ENCODE results near the gene ZDHHC20.

ZDHHC20 gene

DNA sequence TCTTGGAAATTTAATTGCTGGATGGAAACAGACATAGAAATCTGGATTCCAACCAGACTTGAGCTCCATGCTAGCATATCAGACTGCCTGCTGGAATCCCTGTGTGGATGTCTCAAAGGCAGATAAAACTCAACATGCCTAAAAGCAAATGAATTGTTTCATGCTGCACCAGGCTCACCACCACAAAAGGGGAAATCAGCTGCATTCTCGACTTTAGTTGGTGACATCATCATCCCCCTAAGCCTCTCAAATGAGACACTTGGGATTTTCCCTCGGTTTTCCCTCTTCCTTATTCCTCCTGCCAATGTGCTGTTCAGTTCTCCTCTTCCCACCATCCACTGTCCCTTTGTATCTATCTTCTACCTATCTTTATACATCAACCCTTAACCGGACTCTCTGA is 134.3 kb downstream of the ZDHHC20 start:
- DNase-seq (ENCODE audit: low spot score): no peak

DNA sequence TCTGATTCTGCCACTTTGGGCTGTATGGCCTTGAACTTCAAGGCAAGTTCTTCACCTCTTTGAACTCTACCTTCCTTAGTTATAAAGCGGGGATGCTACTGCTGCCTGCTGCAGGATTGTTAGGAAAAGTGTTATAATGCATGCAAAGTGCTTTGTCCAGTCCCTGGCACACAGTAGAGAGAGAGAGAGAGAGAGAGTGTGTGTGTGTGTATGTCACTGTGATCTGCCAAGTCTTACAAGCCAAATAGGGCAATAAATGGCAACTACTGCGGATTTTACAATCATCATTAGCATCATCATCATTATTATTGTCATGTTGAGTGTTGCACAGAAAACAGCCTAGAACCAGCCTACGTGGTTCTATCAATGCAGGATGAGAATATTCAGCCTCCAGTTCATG is 136.1 kb downstream of the ZDHHC20 start:
- DNase-seq (ENCODE audit: low spot score): no peak

Data from RKO (cell line).